ENCODE data around the gene GNG12. TPM values are rescaled to one million over a fixed set of nuclear protein-coding genes. Genes with fewer than 3 reads are reported as not detected.

The GNG12 gene
- under 1 TPM; 0.12 TPM for total RNA-seq

DNA sequence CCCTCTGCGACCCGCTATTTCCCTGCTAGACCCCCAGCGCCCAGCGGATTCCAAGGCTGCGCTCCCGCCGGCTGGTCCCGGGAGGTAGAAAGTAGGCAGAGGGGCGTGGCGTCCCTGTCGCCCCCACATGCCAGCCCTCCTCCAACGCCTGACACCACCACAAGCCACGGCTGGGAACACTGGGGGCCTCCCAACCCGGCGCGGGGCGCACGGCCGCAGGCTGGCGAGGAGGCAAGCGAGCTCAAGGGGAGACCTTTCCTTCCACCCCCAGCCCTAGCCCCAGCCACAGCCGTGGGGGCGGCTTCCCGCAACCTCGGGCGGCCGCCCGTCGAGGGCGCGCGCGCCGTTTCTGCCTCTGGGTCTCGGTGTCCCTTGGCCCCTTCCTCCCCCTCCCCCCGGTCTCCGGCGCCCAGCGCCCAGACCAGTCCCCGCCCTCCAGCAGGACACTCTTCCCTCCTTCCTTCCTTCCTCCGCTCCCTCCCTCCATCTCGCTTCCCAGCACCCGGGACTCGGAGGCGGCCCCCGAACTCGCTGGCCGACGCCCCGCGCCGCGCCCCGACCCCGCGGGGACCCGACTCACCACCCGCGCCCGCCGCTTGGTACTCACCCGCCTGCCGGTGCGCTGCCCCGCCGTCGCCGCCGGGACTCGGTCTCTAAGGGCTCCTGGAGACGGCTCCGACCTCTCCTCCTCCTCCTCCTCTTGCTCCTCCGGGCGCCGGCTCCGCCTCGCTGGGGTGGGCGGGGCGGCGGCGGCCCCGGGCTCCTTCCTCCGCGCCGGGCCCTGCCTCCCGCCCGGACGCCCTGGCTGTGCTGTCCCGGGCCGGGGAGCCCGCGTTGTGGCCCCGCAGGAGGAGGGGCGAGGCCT, at the start of gene GNG12:
Gene GNG12, minus strand, starts transcription at position 731 of the 865 bp plus-strand sequence. CDS start 125,781 bp downstream, outside the sequence.
- Mint-ChIP-seq H3K9me3 (no peaks in the 10 kb centered on the region), H3K4me1 (ENCODE audit: low read depth) (peaks cover 11% of the 10 kb centered on the region), H3K27me3 (peaks cover 53% of the 10 kb centered on the region), H3K36me3 (no peaks in the 10 kb centered on the region), H3K4me3 (peak within 1 kb of the TSS; percentile 70), H3K27ac (no peak within 1 kb of the TSS)
- intact Hi-C loops (cut with micrococcal nuclease), result no loop called here
- peak; percentile 40 for DNase-seq
- ChIA-PET CTCF (interaction anchor here (1.1 to 1.2 kb wide), 2 partner anchors 17 to 271 kb away, joined by 3 read pairs; no protein-coding TSS in a partner anchor), POLR2A (no interaction called here)

DNA sequence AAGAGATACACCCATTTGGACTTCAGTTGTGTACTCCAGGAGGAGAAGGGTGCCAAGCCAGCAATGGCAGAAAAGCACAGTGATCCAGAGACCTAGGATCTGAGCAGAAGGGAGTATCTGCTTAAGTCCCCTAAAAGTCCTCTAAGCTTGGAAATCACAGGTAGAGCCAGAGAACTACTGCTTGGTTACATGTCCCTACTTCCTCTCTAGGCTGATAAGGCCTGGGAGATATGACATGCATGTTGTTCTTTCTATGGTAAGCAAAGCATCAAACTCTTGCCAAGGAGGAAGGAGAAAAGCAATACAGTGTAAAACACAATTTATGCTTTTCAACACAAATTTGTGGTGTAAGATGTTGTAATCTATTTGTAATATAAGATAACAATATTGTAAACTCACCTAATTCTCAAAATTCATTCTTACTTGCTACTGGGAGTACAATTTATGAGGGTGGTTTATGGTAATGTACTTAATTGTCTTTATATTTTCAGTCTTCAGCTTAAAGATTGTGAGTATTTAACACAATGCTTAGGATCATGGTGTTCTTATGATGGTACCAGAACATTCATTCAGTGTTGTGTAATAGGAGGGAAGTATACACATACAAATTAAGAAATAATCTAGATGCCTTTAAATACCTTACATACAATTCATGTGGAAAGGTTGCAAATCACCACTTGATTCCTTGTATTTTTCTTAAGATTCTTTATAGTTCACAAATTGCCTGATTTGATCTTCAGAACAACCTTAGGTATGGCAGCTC, 49.1 kb upstream of the GNG12 start:
- Mint-ChIP-seq H3K36me3 (no peaks in the 10 kb centered on the region), H3K27ac (no peak overlapping the region), H3K4me1 (ENCODE audit: low read depth) (no peaks in the 10 kb centered on the region), H3K9me3 (no peaks in the 10 kb centered on the region), H3K4me3 (no peak overlapping the region), H3K27me3 (peaks cover 12% of the 10 kb centered on the region)
- ChIA-PET CTCF (no interaction called here), POLR2A (no interaction called here)
- DNase-seq, result no peak
- intact Hi-C loops (cut with micrococcal nuclease), result no loop called here

DNA sequence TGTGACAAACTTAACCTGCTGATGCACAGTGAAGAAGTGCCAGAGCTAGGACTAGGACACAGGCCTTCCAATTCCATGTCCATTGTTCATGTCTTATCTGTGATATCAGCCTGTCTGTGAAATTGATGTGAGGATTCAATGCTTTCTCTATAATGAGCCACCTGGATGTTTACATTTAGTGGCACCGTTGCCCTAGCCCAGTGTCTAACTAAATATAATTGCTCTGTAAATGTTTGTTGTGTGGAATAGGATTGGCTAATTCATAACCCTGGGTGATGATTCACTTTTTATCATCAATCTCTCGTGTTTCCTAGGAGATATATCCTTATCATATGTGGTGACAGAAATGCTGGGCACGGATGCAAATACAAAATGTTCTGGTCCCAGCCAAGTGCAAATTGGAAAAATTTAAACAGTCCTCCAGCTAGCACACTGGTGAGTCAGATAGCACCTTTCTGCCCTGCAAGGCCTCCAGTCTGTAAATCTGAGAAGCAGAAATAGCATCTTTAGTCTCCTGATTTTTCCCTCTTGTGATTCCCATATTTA, 46.9 kb upstream of the GNG12 start:
- no peak overlapping the region for H3K27ac Mint-ChIP-seq
- no peaks in the 10 kb centered on the region for H3K4me1 Mint-ChIP-seq (ENCODE audit: low read depth)
- H3K9me3 Mint-ChIP-seq, result no peaks in the 10 kb centered on the region
- DNase-seq, result no peak
- H3K4me3 Mint-ChIP-seq, result no peak overlapping the region
- intact Hi-C loops (cut with micrococcal nuclease), result no loop called here
- ChIA-PET CTCF (no interaction called here), POLR2A (no interaction called here)
- H3K27me3 Mint-ChIP-seq, result peaks cover 10% of the 10 kb centered on the region
- H3K36me3 Mint-ChIP-seq, result no peaks in the 10 kb centered on the region

DNA sequence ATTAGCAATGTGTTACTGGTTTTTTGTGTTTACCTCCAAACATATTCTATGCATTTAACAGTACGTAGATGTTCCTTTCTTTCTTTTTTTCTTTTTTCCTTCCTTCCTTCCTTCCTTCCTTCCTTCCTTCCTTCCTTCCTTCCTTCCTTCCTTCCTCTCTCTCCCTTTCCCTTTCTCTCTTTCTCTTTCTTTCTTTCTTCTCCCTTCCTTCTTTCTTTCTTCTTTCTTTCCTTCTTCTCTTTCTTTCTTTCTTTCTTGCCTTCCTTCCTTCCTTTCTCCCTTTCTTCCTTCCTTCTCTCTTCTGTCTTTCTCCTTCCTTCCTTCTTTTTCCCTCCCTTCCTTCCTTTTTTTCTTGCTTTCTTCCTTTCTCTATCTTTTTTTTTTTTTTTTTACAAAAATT, 46.2 kb upstream of the GNG12 start:
- Mint-ChIP-seq H3K4me1 (ENCODE audit: low read depth) (no peaks in the 10 kb centered on the region), H3K27me3 (peaks cover 9% of the 10 kb centered on the region), H3K27ac (no peak overlapping the region), H3K36me3 (no peaks in the 10 kb centered on the region), H3K4me3 (no peak overlapping the region), H3K9me3 (no peaks in the 10 kb centered on the region)
- POLR2A ChIA-PET, result no interaction called here
- CTCF ChIA-PET, result no interaction called here
- intact Hi-C loops (cut with micrococcal nuclease), result no loop called here
- no peak for DNase-seq

DNA sequence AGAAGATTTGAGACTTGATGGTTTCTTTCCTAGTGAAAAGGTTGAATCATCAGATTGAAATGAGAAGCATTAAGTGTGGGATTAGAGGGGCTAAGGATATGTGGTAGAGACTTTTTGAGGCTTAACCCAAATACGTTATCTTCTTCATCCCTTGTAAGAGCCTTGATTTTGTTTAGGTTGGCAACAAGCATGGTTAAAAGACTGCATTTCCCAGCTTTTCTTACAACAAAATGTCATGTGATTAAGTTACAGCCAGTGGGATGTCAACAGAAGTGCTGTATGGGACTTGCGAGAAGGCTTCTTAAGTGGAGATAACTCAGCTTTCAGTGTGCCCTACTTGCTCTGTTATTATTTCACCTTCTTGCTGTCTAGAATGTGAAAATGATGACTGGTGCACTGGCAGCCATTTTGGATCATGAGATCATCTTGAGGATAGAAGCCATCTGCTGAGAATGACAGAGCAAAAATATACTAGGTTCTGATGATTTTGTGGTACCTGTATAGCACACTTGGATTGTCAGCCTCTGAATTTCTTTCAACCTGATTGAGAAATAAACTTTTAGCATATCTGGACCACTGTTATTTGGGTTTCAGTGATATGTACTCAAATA, 41.3 kb upstream of the GNG12 start:
- POLR2A ChIA-PET, result no interaction called here
- CTCF ChIA-PET, result no interaction called here
- no peak overlapping the region for H3K27ac Mint-ChIP-seq

DNA sequence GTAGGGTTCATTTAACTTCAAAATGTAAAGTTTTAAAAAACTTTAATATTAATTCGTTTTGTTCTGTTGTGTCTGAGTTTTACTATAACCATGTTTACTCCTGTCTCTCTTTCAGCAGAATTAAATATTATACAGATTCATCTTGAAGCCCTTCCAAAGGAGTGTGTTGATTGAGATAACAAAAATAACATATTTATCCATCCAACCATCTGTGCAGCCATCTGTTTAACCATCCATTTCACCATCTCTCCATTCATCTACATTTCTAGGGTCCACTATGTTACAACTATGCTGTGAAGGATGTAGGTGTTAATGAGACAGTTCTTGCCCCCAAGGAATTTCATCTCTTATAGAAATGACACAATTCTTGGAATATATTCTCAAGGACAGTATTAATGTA, 36.0 kb upstream of the GNG12 start:
- H3K27ac Mint-ChIP-seq, result no peak overlapping the region
- CTCF ChIA-PET, result no interaction called here
- DNase-seq, result no peak
- H3K36me3 Mint-ChIP-seq, result no peaks in the 10 kb centered on the region
- no peaks in the 10 kb centered on the region for H3K4me1 Mint-ChIP-seq (ENCODE audit: low read depth)
- no peaks in the 10 kb centered on the region for H3K9me3 Mint-ChIP-seq
- H3K4me3 Mint-ChIP-seq, result no peak overlapping the region
- H3K27me3 Mint-ChIP-seq, result peaks cover 18% of the 10 kb centered on the region
- POLR2A ChIA-PET, result no interaction called here
- intact Hi-C loops (cut with micrococcal nuclease), result no loop called here

More for the DNA sequence above, 41.3 kb upstream of the GNG12 start:
- Mint-ChIP-seq H3K4me3 (no peak overlapping the region), H3K9me3 (no peaks in the 10 kb centered on the region), H3K36me3 (no peaks in the 10 kb centered on the region), H3K4me1 (ENCODE audit: low read depth) (no peaks in the 10 kb centered on the region), H3K27me3 (peaks cover 9% of the 10 kb centered on the region)
- no peak for DNase-seq
- intact Hi-C loops (cut with micrococcal nuclease), result no loop called here

DNA sequence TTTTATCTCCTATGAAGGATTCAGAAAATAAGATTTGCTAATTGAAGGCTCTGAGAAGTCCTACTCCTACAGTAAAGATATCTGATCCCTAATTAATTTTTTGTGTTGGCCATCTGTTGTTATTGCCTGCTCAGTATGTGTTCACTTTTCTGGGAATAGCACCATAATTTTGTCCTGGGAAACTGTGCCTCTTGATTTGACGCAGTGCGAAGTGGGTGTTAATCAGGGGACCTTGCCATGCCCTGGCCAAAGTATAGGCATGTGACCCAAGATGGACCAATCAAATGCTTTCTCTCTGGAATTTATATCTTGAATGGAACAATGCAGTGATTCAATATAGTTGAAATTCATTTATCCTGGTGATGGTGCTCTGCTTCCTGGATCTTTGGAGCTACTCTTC, 30.4 kb upstream of the GNG12 start:
- peaks cover 16% of the 10 kb centered on the region for H3K27me3 Mint-ChIP-seq
- no peaks in the 10 kb centered on the region for H3K4me1 Mint-ChIP-seq (ENCODE audit: low read depth)
- no peak for DNase-seq
- intact Hi-C loops (cut with micrococcal nuclease), result no loop called here
- H3K9me3 Mint-ChIP-seq, result no peaks in the 10 kb centered on the region
- no peaks in the 10 kb centered on the region for H3K36me3 Mint-ChIP-seq
- H3K27ac Mint-ChIP-seq, result no peak overlapping the region
- ChIA-PET CTCF (no interaction called here), POLR2A (no interaction called here)
- H3K4me3 Mint-ChIP-seq, result no peak overlapping the region

DNA sequence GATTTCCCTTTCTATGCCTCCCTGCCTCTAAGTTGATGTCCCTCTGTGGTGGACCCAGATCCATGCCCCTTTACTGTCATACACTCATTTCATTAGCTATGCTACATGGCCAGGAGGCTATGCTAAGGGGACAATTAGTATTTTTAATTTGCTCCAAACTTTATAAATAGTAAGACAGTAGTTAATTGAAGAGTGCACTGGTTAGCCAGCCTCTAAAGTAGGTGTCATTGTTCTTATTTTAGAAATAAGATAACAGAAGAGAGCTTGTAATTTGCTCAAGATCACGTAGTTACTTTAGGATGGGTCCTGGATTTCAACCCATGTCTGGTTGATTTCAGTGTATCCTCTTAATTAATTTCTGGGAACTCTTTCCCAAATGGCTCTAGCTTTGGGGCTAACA, 29.4 kb upstream of the GNG12 start:
- H3K9me3 Mint-ChIP-seq, result no peaks in the 10 kb centered on the region
- H3K36me3 Mint-ChIP-seq, result no peaks in the 10 kb centered on the region
- H3K27ac Mint-ChIP-seq, result no peak overlapping the region
- H3K4me1 Mint-ChIP-seq (ENCODE audit: low read depth), result no peaks in the 10 kb centered on the region
- POLR2A ChIA-PET, result no interaction called here
- no peak for DNase-seq
- H3K4me3 Mint-ChIP-seq, result no peak overlapping the region
- intact Hi-C loops (cut with micrococcal nuclease), result no loop called here
- H3K27me3 Mint-ChIP-seq, result peaks cover 16% of the 10 kb centered on the region
- CTCF ChIA-PET, result interaction anchor here (1.0 kb wide), 1 partner anchor 9 kb away, joined by 3 read pairs; no protein-coding TSS in a partner anchor

DNA sequence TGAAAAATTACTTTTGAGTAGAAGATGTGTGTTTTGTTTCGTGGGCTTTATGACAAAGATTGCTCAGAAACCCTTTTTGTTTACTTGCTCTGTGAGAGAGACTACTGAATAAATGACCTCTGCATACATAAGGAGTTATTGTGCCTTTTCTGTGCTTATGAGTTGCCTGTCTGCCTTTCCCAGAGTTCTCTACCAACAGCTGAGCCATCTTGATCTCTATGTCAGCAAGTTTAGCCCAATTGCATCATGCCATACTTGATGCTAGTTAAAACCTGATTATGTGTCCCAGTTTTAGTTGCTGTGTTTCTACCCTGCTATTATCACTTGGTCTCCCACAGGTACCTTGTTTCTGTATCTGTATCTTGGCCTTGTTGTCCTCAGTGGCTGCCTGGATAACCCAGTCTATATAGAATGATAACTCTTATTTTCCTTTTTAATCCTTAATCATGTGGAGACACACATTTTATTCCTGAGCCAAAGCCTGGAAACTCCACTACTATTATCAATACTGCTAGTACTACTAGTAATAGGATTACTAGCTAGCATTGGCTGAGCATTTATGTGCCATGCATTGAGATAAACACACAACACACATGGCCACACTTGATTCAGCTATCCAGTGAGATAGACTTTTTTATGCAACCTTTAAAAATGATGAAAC, 28.7 kb upstream of the GNG12 start:
- Mint-ChIP-seq H3K4me3 (no peak overlapping the region), H3K4me1 (ENCODE audit: low read depth) (no peaks in the 10 kb centered on the region), H3K27ac (no peak overlapping the region), H3K9me3 (no peaks in the 10 kb centered on the region), H3K27me3 (peaks cover 16% of the 10 kb centered on the region), H3K36me3 (no peaks in the 10 kb centered on the region)
- intact Hi-C loops (cut with micrococcal nuclease), result no loop called here
- no peak for DNase-seq
- POLR2A ChIA-PET, result no interaction called here
- CTCF ChIA-PET, result interaction anchor here (1.0 kb wide), 1 partner anchor 8 kb away, joined by 3 read pairs; no protein-coding TSS in a partner anchor

DNA sequence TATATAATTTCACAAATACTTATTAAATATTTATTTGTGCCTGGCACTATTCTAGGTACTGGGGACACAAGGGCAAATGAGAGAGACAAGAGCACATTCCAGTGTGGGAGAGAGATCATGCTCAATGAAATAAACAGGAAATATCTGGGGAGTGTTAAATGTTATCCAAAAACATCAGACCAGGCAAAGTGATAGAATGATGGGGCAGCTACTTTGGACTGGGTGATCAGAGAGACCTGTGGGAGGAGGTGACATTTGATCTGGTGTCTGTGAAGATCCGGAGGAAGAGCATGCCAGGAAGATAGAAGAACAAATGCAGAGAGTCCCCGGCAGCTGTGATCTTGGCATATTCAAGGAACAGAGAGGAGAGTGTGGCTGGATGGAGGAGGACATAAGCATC, 27.5 kb upstream of the GNG12 start:
- peaks cover 15% of the 10 kb centered on the region for H3K27me3 Mint-ChIP-seq
- H3K9me3 Mint-ChIP-seq, result no peaks in the 10 kb centered on the region
- no peaks in the 10 kb centered on the region for H3K36me3 Mint-ChIP-seq
- no peak overlapping the region for H3K27ac Mint-ChIP-seq
- POLR2A ChIA-PET, result no interaction called here
- H3K4me3 Mint-ChIP-seq, result no peak overlapping the region
- no peaks in the 10 kb centered on the region for H3K4me1 Mint-ChIP-seq (ENCODE audit: low read depth)
- CTCF ChIA-PET, result no interaction called here
- DNase-seq, result no peak
- intact Hi-C loops (cut with micrococcal nuclease), result no loop called here

DNA sequence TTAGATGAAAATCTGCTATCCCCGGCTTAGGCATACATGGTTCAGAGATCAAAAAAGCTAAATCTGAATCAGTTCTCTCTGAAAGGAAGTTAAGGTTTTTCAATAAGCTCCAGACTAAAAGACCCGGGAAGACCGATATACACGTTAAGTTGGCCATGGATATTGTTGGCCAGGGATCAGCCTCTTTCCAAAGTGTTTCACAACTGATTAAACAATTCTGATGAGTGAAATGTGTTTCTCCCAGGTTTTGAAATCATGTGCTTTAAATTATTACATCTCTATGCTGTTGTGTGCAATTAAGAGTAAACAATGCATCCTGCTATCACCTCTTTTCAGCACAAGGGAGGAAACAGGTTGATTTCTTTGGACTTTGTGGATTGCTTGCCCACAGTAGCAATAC, 23.7 kb upstream of the GNG12 start:
- POLR2A ChIA-PET, result no interaction called here

DNA sequence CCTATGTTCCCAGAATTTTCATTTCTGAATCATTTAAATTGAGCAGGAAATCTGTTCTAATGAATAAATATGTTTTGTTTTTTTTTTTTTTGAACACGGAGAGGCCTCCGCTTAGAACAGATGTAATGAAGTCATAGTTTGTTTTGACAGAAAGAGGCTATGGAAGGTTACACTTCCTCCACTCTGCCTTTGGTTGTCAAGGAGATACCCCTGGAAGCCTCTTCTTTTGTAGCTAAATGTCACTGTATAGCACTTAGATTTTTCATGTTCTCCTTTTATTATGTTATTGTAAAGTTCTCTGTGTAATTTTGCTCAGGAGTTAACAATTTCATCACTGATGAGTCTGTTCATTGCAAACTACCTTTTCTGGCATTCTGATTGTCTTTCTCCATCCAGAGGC, 22.7 kb upstream of the GNG12 start:
- H3K27ac Mint-ChIP-seq, result no peak overlapping the region
- H3K4me1 Mint-ChIP-seq (ENCODE audit: low read depth), result no peaks in the 10 kb centered on the region
- ChIA-PET CTCF (no interaction called here), POLR2A (no interaction called here)
- H3K36me3 Mint-ChIP-seq, result no peaks in the 10 kb centered on the region
- DNase-seq, result no peak
- no peaks in the 10 kb centered on the region for H3K9me3 Mint-ChIP-seq
- H3K27me3 Mint-ChIP-seq, result peaks cover 8% of the 10 kb centered on the region
- intact Hi-C loops (cut with micrococcal nuclease), result no loop called here
- H3K4me3 Mint-ChIP-seq, result no peak overlapping the region

More for the DNA sequence above, 23.7 kb upstream of the GNG12 start:
- H3K4me1 Mint-ChIP-seq (ENCODE audit: low read depth), result no peaks in the 10 kb centered on the region
- H3K36me3 Mint-ChIP-seq, result no peaks in the 10 kb centered on the region
- CTCF ChIA-PET, result interaction anchor here (0.8 kb wide), 1 partner anchor 35 kb away, joined by 4 read pairs; no protein-coding TSS in a partner anchor
- H3K27ac Mint-ChIP-seq, result no peak overlapping the region
- intact Hi-C loops (cut with micrococcal nuclease), result no loop called here
- no peak overlapping the region for H3K4me3 Mint-ChIP-seq
- H3K9me3 Mint-ChIP-seq, result no peaks in the 10 kb centered on the region
- H3K27me3 Mint-ChIP-seq, result peaks cover 6% of the 10 kb centered on the region
- no peak for DNase-seq
